IPS-NIHi7 (cell line): ENCODE data around the gene TDRD6.

Experiments used
- DNase-seq: peaks from one replicate; pipeline ENCODE4 v3.0.0; 2012; ENCODE audit warnings: mixed read lengths; ENCODE audit errors: extremely low spot score

The TDRD6 gene

GRCh38 chr6:46688117-46688965 lies 656 bp downstream of the TDRD6 start:
- DNase-seq: no peak

GRCh38 chr6:46688966-46689335 lies 1.3 kb downstream of the TDRD6 start:
- no peak for DNase-seq

GRCh38 chr6:46689657-46690056 lies 2.0 kb downstream of the TDRD6 start:
- no peak for DNase-seq

- DNase-seq: no peak
Observed at GRCh38 chr6:46690141-46690755, 2.6 kb downstream of the TDRD6 start.

- no peak for DNase-seq
Observed at GRCh38 chr6:46690911-46691451, 3.3 kb downstream of the TDRD6 start.

GRCh38 chr6:46699970-46700369 lies 12.3 kb downstream of the TDRD6 start:
- no peak for DNase-seq

- DNase-seq: no peak
Observed at GRCh38 chr6:46704562-46704961, 16.9 kb downstream of the TDRD6 start.

GRCh38 chr6:46706464-46706863 lies 18.8 kb downstream of the TDRD6 start:
- no peak for DNase-seq

- DNase-seq: no peak
Observed at GRCh38 chr6:46711491-46711890, 23.8 kb downstream of the TDRD6 start.

GRCh38 chr6:46715141-46715540 lies 27.5 kb downstream of the TDRD6 start:
- DNase-seq: no peak

- no peak for DNase-seq
Observed at GRCh38 chr6:46719099-46719498, 31.4 kb downstream of the TDRD6 start.

- DNase-seq: no peak
Observed at GRCh38 chr6:46720401-46720800, 32.7 kb downstream of the TDRD6 start.

GRCh38 chr6:46729787-46730326 lies 42.2 kb downstream of the TDRD6 start:
- DNase-seq: no peak

GRCh38 chr6:46730921-46731461 lies 43.3 kb downstream of the TDRD6 start:
- DNase-seq: no peak

GRCh38 chr6:46733341-46733801 lies 45.7 kb downstream of the TDRD6 start:
- DNase-seq: no peak

- peak; percentile 57 for DNase-seq
Observed at GRCh38 chr6:46734867-46735719, 47.4 kb downstream of the TDRD6 start, which contains the start of gene PLA2G7. Gene PLA2G7 (minus strand): TSS chr6:46735375. CDS start chr6:46722891, 12,484 bp downstream.

- DNase-seq: no peak
Observed at GRCh38 chr6:46735720-46736031, 48.0 kb downstream of the TDRD6 start.

GRCh38 chr6:46736906-46737305 lies 49.2 kb downstream of the TDRD6 start:
- no peak for DNase-seq

- DNase-seq: no peak
Observed at GRCh38 chr6:46741482-46741881, 53.8 kb downstream of the TDRD6 start.

- DNase-seq: no peak
Observed at GRCh38 chr6:46741910-46742309, 54.2 kb downstream of the TDRD6 start.

GRCh38 chr6:46743425-46744158 lies 55.9 kb downstream of the TDRD6 start:
- DNase-seq: no peak
